Activated CD8-positive, alpha-beta memory T cell treated with anti-CD3 and anti-CD28 coated beads, Interleukin-2, amount 10 ng/mL, durations not matched to agents 7 days and 5 days (primary cell): ENCODE measurements around the gene GNG2. TPM values are rescaled to one million over a fixed set of nuclear protein-coding genes. Genes with fewer than 3 reads are reported as not detected.

Experiments
- ATAC-seq: fragments of 150-1000 bp; cut with Tn5 transposase; one replicate; pipeline ENCODE4 v1.10.0; 2021; ENCODE audit warnings: moderate library complexity
- CTCF ChIA-PET: fragments of 350-600 bp; sonication (Branson Sonifier 250); formaldehyde crosslinking; loops from one replicate; lab custom pipeline; 2021; ENCODE audit warnings: antibody characterized with exemption; lab: Charles Lee
- DNase-seq: peaks from one replicate; pipeline ENCODE4 v3.0.0-alpha.2; 2020
- H3K27ac Mint-ChIP-seq: one replicate; pipeline ENCODE4 v1.8.0; 2021; ENCODE audit warnings: mild to moderate bottlenecking, mixed read lengths
- H3K27me3 Mint-ChIP-seq: one replicate; pipeline ENCODE4 v1.8.0; 2021; ENCODE audit warnings: mixed read lengths
- H3K36me3 Mint-ChIP-seq: one replicate; pipeline ENCODE4 v1.8.0; 2021; ENCODE audit warnings: mild to moderate bottlenecking, mixed read lengths
- H3K4me1 Mint-ChIP-seq: one replicate; pipeline ENCODE4 v1.8.0; 2021; ENCODE audit warnings: mixed read lengths
- H3K4me3 Mint-ChIP-seq: one replicate; pipeline ENCODE4 v1.8.0; 2021; ENCODE audit warnings: mild to moderate bottlenecking, moderate library complexity, mixed read lengths
- H3K9me3 Mint-ChIP-seq: one replicate; pipeline ENCODE4 v1.8.0; 2022; ENCODE audit warnings: low read depth, mixed read lengths
- total RNA-seq, 2 experiments: library from RNA; stranded (reverse); gene quantifications; one replicate each; pipeline ENCODE4 v1.2.3, GENCODE V29; 2021

The GNG2 gene
- total RNA-seq, 2 experiments from 2014 or later, result 243 to 257 TPM

DNA sequence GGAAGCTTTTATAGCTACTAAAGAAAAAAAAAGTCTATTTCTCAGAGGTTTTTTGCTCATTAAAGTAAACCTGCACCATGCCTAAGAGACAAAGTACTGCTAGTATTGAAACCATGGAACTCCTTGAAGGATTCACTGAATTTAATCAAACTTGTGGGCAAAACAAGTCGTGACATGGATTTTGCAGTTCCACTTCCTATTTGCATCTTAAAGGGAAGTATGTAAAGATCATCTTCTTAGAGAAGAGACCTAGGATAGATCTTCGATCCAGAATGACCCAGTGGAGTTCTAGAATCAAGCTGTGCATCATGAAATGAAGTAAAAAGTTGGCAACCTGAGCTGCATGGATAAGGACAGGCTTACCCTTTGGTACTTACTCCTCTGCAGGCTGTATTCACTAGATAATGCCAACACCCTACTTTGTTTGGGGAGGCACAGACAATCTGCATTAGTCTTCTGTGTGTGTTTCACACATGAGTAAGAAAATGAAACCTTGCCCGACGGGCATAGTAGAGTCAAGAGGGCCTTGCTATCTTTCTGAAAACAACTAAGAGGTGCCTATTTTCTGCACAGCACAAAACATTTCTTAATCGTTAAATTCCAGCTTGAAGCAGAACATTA is 1.9 kb downstream of the GNG2 start:
- peaks cover 43% of the 10 kb centered on the region for H3K4me1 Mint-ChIP-seq

GRCh38 chr14:51862860-51863259 is 2.4 kb downstream of the GNG2 start:
- CTCF ChIA-PET, result interaction anchor here (0.8 to 1.9 kb wide), 3 partner anchors 12 to 580 kb away, joined by 3 to 9 read pairs (median 3); no protein-coding TSS in a partner anchor
- H3K36me3 Mint-ChIP-seq, result peaks cover 35% of the 10 kb centered on the region
- no peak for DNase-seq
- no peak for ATAC-seq
- peak overlapping the region; percentile 87 for H3K4me3 Mint-ChIP-seq
- H3K27ac Mint-ChIP-seq, result peak overlapping the region; percentile 94
- peaks cover 41% of the 10 kb centered on the region for H3K4me1 Mint-ChIP-seq
- no peaks in the 10 kb centered on the region for H3K27me3 Mint-ChIP-seq
- H3K9me3 Mint-ChIP-seq, result no peaks in the 10 kb centered on the region

More for the DNA sequence above, 1.9 kb downstream of the GNG2 start:
- ATAC-seq (peak; percentile 21), DNase-seq (peak; percentile 52)
- Mint-ChIP-seq H3K27me3 (no peaks in the 10 kb centered on the region), H3K36me3 (peaks cover 37% of the 10 kb centered on the region), H3K9me3 (no peaks in the 10 kb centered on the region), H3K27ac (peak overlapping the region; percentile 94), H3K4me3 (peak overlapping the region; percentile 87)
- CTCF ChIA-PET, result interaction anchor here (0.8 to 4.4 kb wide), 4 partner anchors 12 to 579 kb away, joined by 3 to 34 read pairs (median 7); no protein-coding TSS in a partner anchor

DNA sequence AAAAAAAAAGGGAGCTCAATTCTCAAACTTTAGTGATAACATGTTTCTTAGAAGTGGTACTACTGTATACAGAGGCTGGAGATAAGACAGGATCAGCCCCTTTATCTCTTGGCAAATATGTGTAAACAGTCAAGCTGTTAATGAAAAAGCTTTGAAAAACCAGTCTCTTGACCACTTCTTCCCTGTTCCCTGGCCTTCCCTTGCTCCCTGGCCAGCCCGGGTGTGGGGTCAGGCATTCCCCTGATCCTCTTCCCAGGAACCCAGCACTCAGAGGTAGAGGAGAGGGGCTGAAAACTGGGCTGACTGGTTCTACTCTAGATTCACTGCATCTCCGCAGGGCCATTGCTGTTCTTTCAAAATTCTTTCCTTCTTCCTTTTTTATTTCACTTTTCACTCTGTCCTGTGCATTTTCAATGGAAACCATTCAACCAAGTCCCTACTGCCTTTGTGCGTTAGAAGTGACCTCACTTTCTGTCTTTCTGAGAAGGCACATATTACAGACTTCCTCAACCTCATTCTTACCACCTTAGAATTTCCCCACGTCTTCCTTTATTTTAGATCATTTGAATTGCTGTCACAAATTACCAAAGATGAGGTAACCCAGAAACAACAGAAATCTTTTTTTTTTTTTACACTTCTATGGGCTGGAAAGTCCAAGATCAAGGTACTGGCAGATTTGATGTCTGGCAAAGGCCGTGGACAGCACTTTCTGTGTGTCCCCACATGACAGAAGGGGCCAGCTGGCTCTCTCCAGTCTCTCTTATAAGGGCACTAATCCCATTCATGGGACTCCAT is 5.7 kb downstream of the GNG2 start:
- peaks cover 25% of the 10 kb centered on the region for H3K4me1 Mint-ChIP-seq
- no peaks in the 10 kb centered on the region for H3K27me3 Mint-ChIP-seq
- H3K27ac Mint-ChIP-seq, result no peak overlapping the region
- DNase-seq (peak; percentile 46), ATAC-seq (peak; percentile 28)
- H3K36me3 Mint-ChIP-seq, result peaks cover 37% of the 10 kb centered on the region
- H3K9me3 Mint-ChIP-seq, result no peaks in the 10 kb centered on the region
- CTCF ChIA-PET, result interaction anchor here (1.6 to 3.7 kb wide), 2 partner anchors 19 to 112 kb away, joined by 3 to 14 read pairs; no protein-coding TSS in a partner anchor
- H3K4me3 Mint-ChIP-seq, result no peak overlapping the region

GRCh38 chr14:51867741-51868140 is 7.3 kb downstream of the GNG2 start:
- Mint-ChIP-seq H3K9me3 (no peaks in the 10 kb centered on the region), H3K27ac (no peak overlapping the region), H3K4me3 (no peak overlapping the region), H3K4me1 (peaks cover 40% of the 10 kb centered on the region), H3K27me3 (no peaks in the 10 kb centered on the region), H3K36me3 (peaks cover 28% of the 10 kb centered on the region)
- DNase-seq (peak; percentile 51), ATAC-seq (peak; percentile 28)
- CTCF ChIA-PET, result interaction anchor here (0.7 to 3.7 kb wide), 8 partner anchors 10 to 111 kb away, joined by 3 to 14 read pairs (median 4); no protein-coding TSS in a partner anchor

- no peaks in the 10 kb centered on the region for H3K27me3 Mint-ChIP-seq
- H3K4me1 Mint-ChIP-seq, result peaks cover 43% of the 10 kb centered on the region
- CTCF ChIA-PET, result interaction anchor here (1.0 to 3.7 kb wide), 5 partner anchors 16 to 91 kb away, joined by 3 to 14 read pairs (median 4); no protein-coding TSS in a partner anchor
- peaks cover 28% of the 10 kb centered on the region for H3K36me3 Mint-ChIP-seq
- ATAC-seq (no peak), DNase-seq (no peak)
- H3K27ac Mint-ChIP-seq, result no peak overlapping the region
- no peaks in the 10 kb centered on the region for H3K9me3 Mint-ChIP-seq
- H3K4me3 Mint-ChIP-seq, result no peak overlapping the region
These were observed 8.0 kb downstream of the GNG2 start for GRCh38 chr14:51868405-51868804.

DNA sequence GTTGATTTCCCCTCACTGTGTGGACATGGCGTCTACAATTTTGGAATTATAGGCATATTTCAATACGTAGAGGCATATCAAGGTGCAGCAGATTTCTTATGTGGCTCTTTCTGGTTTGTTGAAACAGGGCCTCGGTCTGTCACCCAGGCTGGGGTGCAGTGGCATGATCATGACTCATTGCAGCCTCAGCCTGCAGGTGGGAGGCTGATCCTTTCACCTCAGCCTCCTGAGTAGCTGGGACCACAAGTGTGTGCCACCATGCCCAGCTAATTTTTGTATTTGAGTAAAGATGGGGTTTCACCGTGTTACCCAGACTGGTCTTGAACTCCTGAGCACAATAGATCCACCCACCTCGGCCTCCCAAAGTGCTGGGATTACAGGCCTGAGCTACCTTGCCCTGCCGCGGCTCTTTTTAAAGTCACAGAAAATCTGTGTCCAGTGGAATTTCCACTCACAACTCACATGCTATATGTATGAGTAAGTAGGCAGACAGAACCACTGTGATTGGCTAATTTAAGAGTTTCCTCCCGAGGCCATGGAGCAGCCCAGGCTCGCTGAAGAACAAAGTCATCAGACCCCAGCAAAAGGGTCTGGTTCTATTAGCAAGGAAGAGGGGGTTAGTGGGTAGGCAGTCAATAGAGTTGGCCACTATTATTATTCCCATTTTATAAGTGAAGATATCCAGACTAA is 9.1 kb downstream of the GNG2 start:
- CTCF ChIA-PET, result interaction anchor here (0.8 to 1.6 kb wide), 6 partner anchors 9 to 112 kb away, joined by 3 to 6 read pairs (median 4); partner anchors contain the start of gene GNG2
- DNase-seq (peak; percentile 80), ATAC-seq (peak; percentile 52)
- Mint-ChIP-seq H3K27ac (peak overlapping the region; percentile 76), H3K4me1 (peaks cover 45% of the 10 kb centered on the region), H3K36me3 (peaks cover 29% of the 10 kb centered on the region), H3K27me3 (no peaks in the 10 kb centered on the region), H3K9me3 (no peaks in the 10 kb centered on the region), H3K4me3 (peak overlapping the region; percentile 41)

GRCh38 chr14:51870606-51871005 is 10.2 kb downstream of the GNG2 start:
- Mint-ChIP-seq H3K4me3 (no peak overlapping the region), H3K9me3 (no peaks in the 10 kb centered on the region), H3K27me3 (no peaks in the 10 kb centered on the region), H3K36me3 (peaks cover 29% of the 10 kb centered on the region), H3K27ac (no peak overlapping the region), H3K4me1 (peaks cover 44% of the 10 kb centered on the region)
- ATAC-seq (no peak), DNase-seq (no peak)
- CTCF ChIA-PET, result interaction anchor here (0.8 to 1.6 kb wide), 2 partner anchors 108 to 111 kb away, joined by 3 to 6 read pairs; no protein-coding TSS in a partner anchor

- peak overlapping the region; percentile 60 for H3K27ac Mint-ChIP-seq
- peak; percentile 45 for DNase-seq
- CTCF ChIA-PET, result interaction anchor here (0.6 to 1.4 kb wide), 3 partner anchors 25 to 188 kb away, joined by 3 to 5 read pairs (median 4); no protein-coding TSS in a partner anchor
- no peak overlapping the region for H3K4me3 Mint-ChIP-seq
- H3K27me3 Mint-ChIP-seq, result no peaks in the 10 kb centered on the region
- H3K9me3 Mint-ChIP-seq, result no peaks in the 10 kb centered on the region
- no peak for ATAC-seq
- H3K4me1 Mint-ChIP-seq, result peaks cover 51% of the 10 kb centered on the region
- H3K36me3 Mint-ChIP-seq, result peaks cover 38% of the 10 kb centered on the region
These were observed 11.4 kb downstream of the GNG2 start for GRCh38 chr14:51871846-51872245.

- peaks cover 51% of the 10 kb centered on the region for H3K4me1 Mint-ChIP-seq
These were observed 12.0 kb downstream of the GNG2 start for GRCh38 chr14:51872396-51872795.

GRCh38 chr14:51873221-51873893 is 12.9 kb downstream of the GNG2 start:
- Mint-ChIP-seq H3K4me3 (peak overlapping the region; percentile 12), H3K27me3 (no peaks in the 10 kb centered on the region), H3K36me3 (peaks cover 52% of the 10 kb centered on the region), H3K27ac (peak overlapping the region; percentile 48), H3K4me1 (peaks cover 58% of the 10 kb centered on the region), H3K9me3 (no peaks in the 10 kb centered on the region)
- peak; percentile 68 for ATAC-seq
- DNase-seq, result peak; percentile 62
- CTCF ChIA-PET, result no interaction called here

More at GRCh38 chr14:51872396-51872795, 12.0 kb downstream of the GNG2 start:
- H3K27ac Mint-ChIP-seq, result no peak overlapping the region
- H3K27me3 Mint-ChIP-seq, result no peaks in the 10 kb centered on the region
- peaks cover 43% of the 10 kb centered on the region for H3K36me3 Mint-ChIP-seq
- no peak for ATAC-seq
- DNase-seq, result no peak
- CTCF ChIA-PET, result interaction anchor here (1.0 to 1.4 kb wide), 2 partner anchors 25 to 107 kb away, joined by 4 to 5 read pairs; no protein-coding TSS in a partner anchor
- no peaks in the 10 kb centered on the region for H3K9me3 Mint-ChIP-seq
- H3K4me3 Mint-ChIP-seq, result no peak overlapping the region

GRCh38 chr14:51877810-51878209 is 17.4 kb downstream of the GNG2 start:
- H3K4me3 Mint-ChIP-seq, result no peak overlapping the region

GRCh38 chr14:51879170-51879569 is 18.8 kb downstream of the GNG2 start:
- DNase-seq, result no peak
- ATAC-seq, result no peak
- CTCF ChIA-PET, result no interaction called here
- H3K36me3 Mint-ChIP-seq, result peaks cover 56% of the 10 kb centered on the region
- H3K9me3 Mint-ChIP-seq, result no peaks in the 10 kb centered on the region
- H3K27ac Mint-ChIP-seq, result no peak overlapping the region
- no peak overlapping the region for H3K4me3 Mint-ChIP-seq
- no peaks in the 10 kb centered on the region for H3K27me3 Mint-ChIP-seq
- H3K4me1 Mint-ChIP-seq, result peaks cover 62% of the 10 kb centered on the region

More at GRCh38 chr14:51877810-51878209, 17.4 kb downstream of the GNG2 start:
- CTCF ChIA-PET, result no interaction called here
- peaks cover 64% of the 10 kb centered on the region for H3K4me1 Mint-ChIP-seq
- no peaks in the 10 kb centered on the region for H3K9me3 Mint-ChIP-seq
- no peak for ATAC-seq
- no peaks in the 10 kb centered on the region for H3K27me3 Mint-ChIP-seq
- peaks cover 66% of the 10 kb centered on the region for H3K36me3 Mint-ChIP-seq
- no peak for DNase-seq
- no peak overlapping the region for H3K27ac Mint-ChIP-seq
